GM18505 (cell line): ENCODE data around the gene AEBP1.
A peak's percentile ranks its signal among the peaks of the same experiment; 100 is the strongest.

Experiments used
- ATAC-seq: cut with Tn5 transposase; IDR thresholded peaks from one replicate; pipeline ENCODE4 v1.9.1; 2021; ENCODE audit not compliant: unreplicated experiment
- POLR2A ChIP-seq: IDR thresholded peaks from 4 replicates; pipeline ENCODE4 v1.6.1; 2011; ENCODE audit warnings: borderline replicate concordance; ENCODE audit not compliant: insufficient read depth, insufficient read length; ENCODE audit errors: extremely low read depth

The AEBP1 gene

GRCh38 chr7:44073664-44074348 lies 30.3 kb upstream of the AEBP1 start:
- no peak for ATAC-seq
- TF ChIP-seq POLR2A, result no peak

GRCh38 chr7:44074349-44074695 lies 29.8 kb upstream of the AEBP1 start:
- ATAC-seq, result no peak
- no peak for TF ChIP-seq POLR2A

- ATAC-seq, result no peak
- TF ChIP-seq POLR2A, result no peak
Observed at GRCh38 chr7:44075296-44076075, 28.7 kb upstream of the AEBP1 start.

GRCh38 chr7:44076101-44076895 lies 27.8 kb upstream of the AEBP1 start:
- no peak for ATAC-seq
- no peak for TF ChIP-seq POLR2A

GRCh38 chr7:44077061-44077460 lies 27.1 kb upstream of the AEBP1 start:
- no peak for ATAC-seq
- TF ChIP-seq POLR2A, result no peak

GRCh38 chr7:44077681-44078091 lies 26.5 kb upstream of the AEBP1 start:
- no peak for ATAC-seq
- TF ChIP-seq POLR2A, result no peak

- no peak for TF ChIP-seq POLR2A
- ATAC-seq, result no peak
Observed at GRCh38 chr7:44078521-44078920, 25.6 kb upstream of the AEBP1 start.

GRCh38 chr7:44079331-44080021 lies 24.7 kb upstream of the AEBP1 start:
- no peak for ATAC-seq
- no peak for TF ChIP-seq POLR2A

- no peak for ATAC-seq
- no peak for TF ChIP-seq POLR2A
Observed at GRCh38 chr7:44080118-44080517, 24.0 kb upstream of the AEBP1 start.

GRCh38 chr7:44080686-44081265 lies 23.4 kb upstream of the AEBP1 start:
- no peak for TF ChIP-seq POLR2A
- no peak for ATAC-seq

GRCh38 chr7:44081266-44081748 lies 22.8 kb upstream of the AEBP1 start:
- no peak for TF ChIP-seq POLR2A
- ATAC-seq, result no peak

GRCh38 chr7:44082541-44083207 lies 21.5 kb upstream of the AEBP1 start:
- TF ChIP-seq POLR2A, result peak; percentile 56

More at GRCh38 chr7:44082541-44083207, 21.5 kb upstream of the AEBP1 start:
- peak; percentile 89 for ATAC-seq
